ENCODE data around the gene CD79B. TPM values are rescaled to one million over a fixed set of nuclear protein-coding genes. Genes with fewer than 3 reads are reported as not detected.

The CD79B gene
- total RNA-seq, 1 donor from 2014 or later: not detected

DNA sequence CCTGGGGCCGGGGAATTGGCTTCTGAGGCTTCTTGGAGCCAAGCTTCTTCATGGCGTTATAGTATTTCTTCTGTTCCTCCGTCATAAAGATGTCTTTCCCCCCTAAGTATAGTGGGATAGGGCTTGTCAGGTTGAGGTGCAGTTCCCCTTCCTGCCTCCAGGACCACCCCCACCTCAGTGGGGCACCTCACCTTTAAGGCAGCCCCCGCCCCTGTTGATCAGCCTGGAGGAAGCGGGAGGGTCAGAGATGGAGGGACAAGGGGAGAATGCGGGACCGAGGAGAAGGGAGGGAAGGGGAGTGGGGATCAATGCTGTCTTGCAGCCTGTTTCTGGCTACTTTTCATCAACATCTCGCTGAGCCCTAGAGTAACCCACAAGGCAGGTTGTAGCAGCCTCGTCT lies 11.6 kb upstream of the CD79B start:
- Mint-ChIP-seq H3K9me3 (ENCODE audit: unreplicated experiment) (peaks cover 7% of the 10 kb centered on the region), H3K4me3 (ENCODE audit: unreplicated experiment) (no peak overlapping the region), H3K4me1 (ENCODE audit: low read depth, unreplicated experiment) (peaks cover 3% of the 10 kb centered on the region), H3K27me3 (ENCODE audit: unreplicated experiment) (peaks cover 8% of the 10 kb centered on the region), H3K36me3 (ENCODE audit: unreplicated experiment) (no peaks in the 10 kb centered on the region), H3K27ac (ENCODE audit: unreplicated experiment) (no peak overlapping the region)
- TF ChIP-seq, protein P1, sequence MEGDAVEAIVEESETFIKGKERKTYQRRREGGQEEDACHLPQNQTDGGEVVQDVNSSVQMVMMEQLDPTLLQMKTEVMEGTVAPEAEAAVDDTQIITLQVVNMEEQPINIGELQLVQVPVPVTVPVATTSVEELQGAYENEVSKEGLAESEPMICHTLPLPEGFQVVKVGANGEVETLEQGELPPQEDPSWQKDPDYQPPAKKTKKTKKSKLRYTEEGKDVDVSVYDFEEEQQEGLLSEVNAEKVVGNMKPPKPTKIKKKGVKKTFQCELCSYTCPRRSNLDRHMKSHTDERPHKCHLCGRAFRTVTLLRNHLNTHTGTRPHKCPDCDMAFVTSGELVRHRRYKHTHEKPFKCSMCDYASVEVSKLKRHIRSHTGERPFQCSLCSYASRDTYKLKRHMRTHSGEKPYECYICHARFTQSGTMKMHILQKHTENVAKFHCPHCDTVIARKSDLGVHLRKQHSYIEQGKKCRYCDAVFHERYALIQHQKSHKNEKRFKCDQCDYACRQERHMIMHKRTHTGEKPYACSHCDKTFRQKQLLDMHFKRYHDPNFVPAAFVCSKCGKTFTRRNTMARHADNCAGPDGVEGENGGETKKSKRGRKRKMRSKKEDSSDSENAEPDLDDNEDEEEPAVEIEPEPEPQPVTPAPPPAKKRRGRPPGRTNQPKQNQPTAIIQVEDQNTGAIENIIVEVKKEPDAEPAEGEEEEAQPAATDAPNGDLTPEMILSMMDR (IDR thresholded peaks at IDR 0.05; ENCODE audit: partially characterized antibody, unreplicated experiment): peak; percentile 55
- no peak for DNase-seq

- Mint-ChIP-seq H3K4me3 (ENCODE audit: unreplicated experiment) (no peak overlapping the region), H3K9me3 (ENCODE audit: unreplicated experiment) (peaks cover 7% of the 10 kb centered on the region), H3K27me3 (ENCODE audit: unreplicated experiment) (peaks cover 8% of the 10 kb centered on the region), H3K4me1 (ENCODE audit: low read depth, unreplicated experiment) (peaks cover 5% of the 10 kb centered on the region), H3K36me3 (ENCODE audit: unreplicated experiment) (no peaks in the 10 kb centered on the region), H3K27ac (ENCODE audit: unreplicated experiment) (no peak overlapping the region)
- TF ChIP-seq, protein P1 (IDR thresholded peaks at IDR 0.05; ENCODE audit: partially characterized antibody, unreplicated experiment): no peak
- no peak for DNase-seq
Observed at GRCh38 chr17:63942309-63942985, 10.3 kb upstream of the CD79B start.

DNA sequence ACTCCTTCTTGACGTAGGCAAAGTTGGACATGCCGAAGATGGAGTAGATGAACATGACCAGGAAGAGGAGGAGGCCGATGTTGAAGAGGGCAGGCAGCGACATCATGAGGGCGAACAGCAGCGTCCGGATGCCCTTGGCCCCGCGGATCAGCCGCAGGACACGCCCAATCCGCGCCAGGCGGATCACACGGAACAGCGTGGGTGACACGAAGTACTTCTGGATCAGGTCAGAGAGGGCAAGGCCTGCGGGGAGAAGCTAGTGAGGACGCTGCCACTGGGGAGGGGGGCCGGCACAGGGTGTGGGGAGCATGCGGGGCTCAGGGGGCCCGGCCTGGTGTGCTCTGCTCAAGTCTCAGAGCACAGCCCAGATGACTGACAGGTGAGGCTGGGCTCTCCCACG lies 9.6 kb upstream of the CD79B start:
- Mint-ChIP-seq H3K36me3 (ENCODE audit: unreplicated experiment) (no peaks in the 10 kb centered on the region), H3K27ac (ENCODE audit: unreplicated experiment) (no peak overlapping the region), H3K4me3 (ENCODE audit: unreplicated experiment) (no peak overlapping the region), H3K4me1 (ENCODE audit: low read depth, unreplicated experiment) (peaks cover 5% of the 10 kb centered on the region), H3K9me3 (ENCODE audit: unreplicated experiment) (peaks cover 7% of the 10 kb centered on the region), H3K27me3 (ENCODE audit: unreplicated experiment) (peaks cover 8% of the 10 kb centered on the region)
- TF ChIP-seq, protein P1 (IDR thresholded peaks at IDR 0.05; ENCODE audit: partially characterized antibody, unreplicated experiment): no peak
- DNase-seq: no peak

DNA sequence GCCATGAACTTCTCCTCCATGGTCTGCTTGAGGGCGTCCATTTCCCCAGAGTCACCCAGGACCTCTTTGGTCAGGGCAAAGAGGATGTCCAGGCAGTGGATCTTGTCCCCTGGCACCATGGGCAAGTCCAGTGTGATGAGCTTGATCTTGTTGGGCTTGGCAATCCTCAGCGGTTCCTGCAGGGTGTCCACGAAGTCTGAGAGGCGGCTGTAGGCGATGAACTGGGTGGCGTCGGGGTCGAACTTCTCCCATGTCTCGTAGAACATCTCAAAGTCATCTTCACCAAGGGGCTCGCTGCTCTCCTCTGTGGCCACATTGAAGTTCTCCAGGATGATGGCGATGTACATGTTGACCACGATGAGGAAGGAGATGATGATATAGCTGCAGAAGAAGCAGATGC lies 9.0 kb upstream of the CD79B start:
- DNase-seq: no peak
- Mint-ChIP-seq H3K4me3 (ENCODE audit: unreplicated experiment) (no peak overlapping the region), H3K9me3 (ENCODE audit: unreplicated experiment) (peaks cover 7% of the 10 kb centered on the region), H3K36me3 (ENCODE audit: unreplicated experiment) (no peaks in the 10 kb centered on the region), H3K27ac (ENCODE audit: unreplicated experiment) (no peak overlapping the region), H3K27me3 (ENCODE audit: unreplicated experiment) (peaks cover 8% of the 10 kb centered on the region), H3K4me1 (ENCODE audit: low read depth, unreplicated experiment) (peaks cover 5% of the 10 kb centered on the region)
- TF ChIP-seq, protein P1 (IDR thresholded peaks at IDR 0.05; ENCODE audit: partially characterized antibody, unreplicated experiment): no peak

GRCh38 chr17:63940584-63940983 lies 8.5 kb upstream of the CD79B start:
- no peak overlapping the region for H3K4me3 Mint-ChIP-seq (ENCODE audit: unreplicated experiment)
- TF ChIP-seq, protein P1 (IDR thresholded peaks at IDR 0.05; ENCODE audit: partially characterized antibody, unreplicated experiment): no peak
- H3K27ac Mint-ChIP-seq (ENCODE audit: unreplicated experiment): no peak overlapping the region
- peaks cover 8% of the 10 kb centered on the region for H3K27me3 Mint-ChIP-seq (ENCODE audit: unreplicated experiment)
- H3K9me3 Mint-ChIP-seq (ENCODE audit: unreplicated experiment): peaks cover 7% of the 10 kb centered on the region
- no peaks in the 10 kb centered on the region for H3K36me3 Mint-ChIP-seq (ENCODE audit: unreplicated experiment)
- no peak for DNase-seq
- peaks cover 5% of the 10 kb centered on the region for H3K4me1 Mint-ChIP-seq (ENCODE audit: low read depth, unreplicated experiment)
